Stimulated activated CD4-positive, alpha-beta T cell treated with anti-CD3 and anti-CD28 coated beads, Interleukin-15, amount 100 ng/mL, for 24 hours (primary cell): ENCODE measurements around the gene AK2.
A peak's percentile ranks its signal among the peaks of the same experiment; 100 is the strongest.
"Not testable (repeated sequence)": the region's sequence is repeated elsewhere in the genome, so short reads cannot be mapped to it uniquely, and the experiment has no call there.

ENCODE experiments used
- DNase-seq: peaks from one replicate; pipeline ENCODE4 v3.0.0-alpha.2; 2020

The AK2 gene

GRCh38 chr1:33036526-33037503 lies at the start of gene AK2:
Gene AK2 (minus strand): TSS chr1:33036883. CDS start chr1:33036828, 55 bp downstream.
- DNase-seq = peak; percentile 96

- peak; percentile 61 for DNase-seq
Measured at GRCh38 chr1:33086384-33086850, 49.7 kb upstream of the AK2 start.

GRCh38 chr1:33085332-33085731 lies 48.6 kb upstream of the AK2 start:
- no peak for DNase-seq

- DNase-seq = no peak
Measured at GRCh38 chr1:33082575-33083108, 46.0 kb upstream of the AK2 start.

- peak; percentile 12 for DNase-seq
Measured at GRCh38 chr1:33081554-33082305, 45.0 kb upstream of the AK2 start.

- peak; percentile 98 for DNase-seq
Measured at GRCh38 chr1:33080885-33081553, 44.3 kb upstream of the AK2 start, which contains the start of gene AZIN2. Gene AZIN2 (plus strand): TSS chr1:33081153. CDS start chr1:33082250, 1,097 bp downstream.

GRCh38 chr1:33080373-33080772 lies 43.7 kb upstream of the AK2 start:
- no peak for DNase-seq

- DNase-seq = no peak
Measured at GRCh38 chr1:33078030-33078591, 41.4 kb upstream of the AK2 start.

- no peak for DNase-seq
Measured at GRCh38 chr1:33074193-33074945, 37.7 kb upstream of the AK2 start.

GRCh38 chr1:33072707-33073106 lies 36.0 kb upstream of the AK2 start:
- DNase-seq = no peak

GRCh38 chr1:33070628-33071027 lies 33.9 kb upstream of the AK2 start:
- no peak for DNase-seq

- not testable (repeated sequence) for DNase-seq
Measured at GRCh38 chr1:33068108-33068507, 31.4 kb upstream of the AK2 start.

GRCh38 chr1:33066477-33066876 lies 29.8 kb upstream of the AK2 start:
- not testable (repeated sequence) for DNase-seq

- no peak for DNase-seq
Measured at GRCh38 chr1:33065301-33065700, 28.6 kb upstream of the AK2 start.

GRCh38 chr1:33064284-33064683 lies 27.6 kb upstream of the AK2 start:
- not testable (repeated sequence) for DNase-seq

- no peak for DNase-seq
Measured at GRCh38 chr1:33061834-33062233, 25.2 kb upstream of the AK2 start.

- no peak for DNase-seq
Measured at GRCh38 chr1:33060579-33061083, 23.9 kb upstream of the AK2 start.

GRCh38 chr1:33057095-33057494 lies 20.4 kb upstream of the AK2 start:
- DNase-seq = no peak

GRCh38 chr1:33056426-33056825 lies 19.7 kb upstream of the AK2 start:
- DNase-seq = no peak

- peak; percentile 28 for DNase-seq
Measured at GRCh38 chr1:33055210-33056008, 18.7 kb upstream of the AK2 start.
